Spleen (tissue), 7 donors: ENCODE measurements around the gene GPHN.

Experiments
- POLR2A ChIP-seq, 3 donors: fragments of 450-650 bp; IDR thresholded peaks; one replicate each; pipeline ENCODE4 v1.5.1; 2017; ENCODE audit warnings: antibody characterized with exemption in 3 of 3, mild to moderate bottlenecking in 1 of 3
- TF ChIP-seq, protein P1 (sequence below), 11 experiments: fragments of 200-600 bp in 7 of 11; fragments of 450-650 bp in 4 of 11; sonication (generic) in 4 of 11; IDR thresholded peaks in 8 of 11; conservative IDR thresholded peaks in 3 of 11; 1 replicate in 7 of 11; 2 replicates in 4 of 11; pipeline versions ENCODE4 v1.4.0 to v1.8.0; 2016 to 2021; ENCODE audit warnings: antibody characterized with exemption in 11 of 11, inconsistent platforms in 4 of 11, mild to moderate bottlenecking in 1 of 11
- donor health status: DM: no; HTN: no; CAD: no; lungs with moderate emphysema.
- donor health status: DM: no; HTN: no; CAD: no.
- donor health status: DM: no; HTN: no; CAD: no.

GRCh38 chr14:66965831-66966230, 457.9 kb downstream of the GPHN start:
- TF ChIP-seq, protein P1, sequence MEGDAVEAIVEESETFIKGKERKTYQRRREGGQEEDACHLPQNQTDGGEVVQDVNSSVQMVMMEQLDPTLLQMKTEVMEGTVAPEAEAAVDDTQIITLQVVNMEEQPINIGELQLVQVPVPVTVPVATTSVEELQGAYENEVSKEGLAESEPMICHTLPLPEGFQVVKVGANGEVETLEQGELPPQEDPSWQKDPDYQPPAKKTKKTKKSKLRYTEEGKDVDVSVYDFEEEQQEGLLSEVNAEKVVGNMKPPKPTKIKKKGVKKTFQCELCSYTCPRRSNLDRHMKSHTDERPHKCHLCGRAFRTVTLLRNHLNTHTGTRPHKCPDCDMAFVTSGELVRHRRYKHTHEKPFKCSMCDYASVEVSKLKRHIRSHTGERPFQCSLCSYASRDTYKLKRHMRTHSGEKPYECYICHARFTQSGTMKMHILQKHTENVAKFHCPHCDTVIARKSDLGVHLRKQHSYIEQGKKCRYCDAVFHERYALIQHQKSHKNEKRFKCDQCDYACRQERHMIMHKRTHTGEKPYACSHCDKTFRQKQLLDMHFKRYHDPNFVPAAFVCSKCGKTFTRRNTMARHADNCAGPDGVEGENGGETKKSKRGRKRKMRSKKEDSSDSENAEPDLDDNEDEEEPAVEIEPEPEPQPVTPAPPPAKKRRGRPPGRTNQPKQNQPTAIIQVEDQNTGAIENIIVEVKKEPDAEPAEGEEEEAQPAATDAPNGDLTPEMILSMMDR (IDR thresholded peaks at IDR 0.05 in 8 of 11, conservative IDR thresholded peaks at IDR 0.05 in 3 of 11): no peak
- no peak for TF ChIP-seq POLR2A (IDR thresholded peaks at IDR 0.05)
